ENCODE data around the gene C10orf71. TPM values are rescaled to one million over a fixed set of nuclear protein-coding genes. Genes with fewer than 3 reads are reported as not detected.

The C10orf71 gene
- total RNA-seq, 1 experiment from 2014 or later = not detected

- Histone ChIP-seq H3K36me3 (ENCODE audit: insufficient read depth, low read length) (no peaks in the 10 kb centered on the region), H3K9ac (ENCODE audit: low read length) (no peak overlapping the region), H3K27me3 (ENCODE audit: low read length) (no peaks in the 10 kb centered on the region), H3K4me3 (ENCODE audit: low read length) (no peak overlapping the region), H2AFZ (ENCODE audit: low read length) (no peak overlapping the region), H4K20me1 (ENCODE audit: insufficient read depth, low read depth, low read length) (no peaks in the 10 kb centered on the region), H3K9me3 (ENCODE audit: low read length) (no peaks in the 10 kb centered on the region), H3K79me2 (ENCODE audit: low read length) (no peaks in the 10 kb centered on the region), H3K4me1 (ENCODE audit: low read length) (no peaks in the 10 kb centered on the region), H3K27ac (ENCODE audit: low read length) (no peak overlapping the region), H3K4me2 (ENCODE audit: low read depth, low read length, poor library complexity, severe bottlenecking) (no peak overlapping the region), H3K9me2 (replicated peaks; ENCODE audit: insufficient read depth, low read length) (no peaks in the 10 kb centered on the region)
- DNase-seq = no peak
These were observed 49.6 kb downstream of the C10orf71 start for GRCh38 chr10:49348593-49348992.

GRCh38 chr10:49349390-49349789 lies 50.4 kb downstream of the C10orf71 start:
- no peaks in the 10 kb centered on the region for H3K9me3 ChIP-seq (ENCODE audit: low read length)
- no peaks in the 10 kb centered on the region for H3K36me3 ChIP-seq (ENCODE audit: insufficient read depth, low read length)
- H3K9me2 ChIP-seq (replicated peaks; ENCODE audit: insufficient read depth, low read length) = no peaks in the 10 kb centered on the region
- H3K4me3 ChIP-seq (ENCODE audit: low read length) = no peak overlapping the region
- no peaks in the 10 kb centered on the region for H3K4me1 ChIP-seq (ENCODE audit: low read length)
- no peaks in the 10 kb centered on the region for H3K79me2 ChIP-seq (ENCODE audit: low read length)
- H3K27me3 ChIP-seq (ENCODE audit: low read length) = no peaks in the 10 kb centered on the region
- H4K20me1 ChIP-seq (ENCODE audit: insufficient read depth, low read depth, low read length) = no peaks in the 10 kb centered on the region
- H2AFZ ChIP-seq (ENCODE audit: low read length) = no peak overlapping the region
- no peak overlapping the region for H3K27ac ChIP-seq (ENCODE audit: low read length)
- H3K4me2 ChIP-seq (ENCODE audit: low read depth, low read length, poor library complexity, severe bottlenecking) = no peak overlapping the region
- DNase-seq = no peak
- no peak overlapping the region for H3K9ac ChIP-seq (ENCODE audit: low read length)

GRCh38 chr10:49350138-49350537 lies 51.2 kb downstream of the C10orf71 start:
- Histone ChIP-seq H3K27me3 (ENCODE audit: low read length) (no peaks in the 10 kb centered on the region), H3K9me3 (ENCODE audit: low read length) (no peaks in the 10 kb centered on the region), H3K4me3 (ENCODE audit: low read length) (no peak overlapping the region), H3K9ac (ENCODE audit: low read length) (no peak overlapping the region), H4K20me1 (ENCODE audit: insufficient read depth, low read depth, low read length) (no peaks in the 10 kb centered on the region), H3K9me2 (replicated peaks; ENCODE audit: insufficient read depth, low read length) (no peaks in the 10 kb centered on the region), H3K4me2 (ENCODE audit: low read depth, low read length, poor library complexity, severe bottlenecking) (no peak overlapping the region), H3K4me1 (ENCODE audit: low read length) (no peaks in the 10 kb centered on the region), H3K36me3 (ENCODE audit: insufficient read depth, low read length) (no peaks in the 10 kb centered on the region), H2AFZ (ENCODE audit: low read length) (no peak overlapping the region), H3K79me2 (ENCODE audit: low read length) (no peaks in the 10 kb centered on the region), H3K27ac (ENCODE audit: low read length) (no peak overlapping the region)
- no peak for DNase-seq

- no peak for DNase-seq
- Histone ChIP-seq H3K4me3 (ENCODE audit: low read length) (no peak overlapping the region), H3K36me3 (ENCODE audit: insufficient read depth, low read length) (no peaks in the 10 kb centered on the region), H4K20me1 (ENCODE audit: insufficient read depth, low read depth, low read length) (no peaks in the 10 kb centered on the region), H3K9ac (ENCODE audit: low read length) (no peak overlapping the region), H2AFZ (ENCODE audit: low read length) (no peak overlapping the region), H3K4me2 (ENCODE audit: low read depth, low read length, poor library complexity, severe bottlenecking) (no peak overlapping the region), H3K27me3 (ENCODE audit: low read length) (no peaks in the 10 kb centered on the region), H3K9me3 (ENCODE audit: low read length) (no peaks in the 10 kb centered on the region), H3K9me2 (replicated peaks; ENCODE audit: insufficient read depth, low read length) (no peaks in the 10 kb centered on the region), H3K27ac (ENCODE audit: low read length) (no peak overlapping the region), H3K4me1 (ENCODE audit: low read length) (no peaks in the 10 kb centered on the region), H3K79me2 (ENCODE audit: low read length) (no peaks in the 10 kb centered on the region)
These were observed 52.0 kb downstream of the C10orf71 start for GRCh38 chr10:49350846-49351532.

- Histone ChIP-seq H2AFZ (ENCODE audit: low read length) (no peak overlapping the region), H3K4me2 (ENCODE audit: low read depth, low read length, poor library complexity, severe bottlenecking) (no peak overlapping the region), H3K4me1 (ENCODE audit: low read length) (no peaks in the 10 kb centered on the region), H3K36me3 (ENCODE audit: insufficient read depth, low read length) (no peaks in the 10 kb centered on the region), H3K27me3 (ENCODE audit: low read length) (no peaks in the 10 kb centered on the region), H3K9me3 (ENCODE audit: low read length) (no peaks in the 10 kb centered on the region), H3K79me2 (ENCODE audit: low read length) (no peaks in the 10 kb centered on the region), H3K9me2 (replicated peaks; ENCODE audit: insufficient read depth, low read length) (no peaks in the 10 kb centered on the region), H3K4me3 (ENCODE audit: low read length) (no peak overlapping the region), H4K20me1 (ENCODE audit: insufficient read depth, low read depth, low read length) (no peaks in the 10 kb centered on the region), H3K27ac (ENCODE audit: low read length) (no peak overlapping the region), H3K9ac (ENCODE audit: low read length) (no peak overlapping the region)
- no peak for DNase-seq
These were observed 52.7 kb downstream of the C10orf71 start for GRCh38 chr10:49351669-49352068.

- no peak for DNase-seq
- no peak overlapping the region for H3K27ac ChIP-seq (ENCODE audit: low read length)
- H3K4me3 ChIP-seq (ENCODE audit: low read length) = no peak overlapping the region
- H3K79me2 ChIP-seq (ENCODE audit: low read length) = no peaks in the 10 kb centered on the region
- H4K20me1 ChIP-seq (ENCODE audit: insufficient read depth, low read depth, low read length) = no peaks in the 10 kb centered on the region
- H2AFZ ChIP-seq (ENCODE audit: low read length) = no peak overlapping the region
- H3K27me3 ChIP-seq (ENCODE audit: low read length) = no peaks in the 10 kb centered on the region
- no peaks in the 10 kb centered on the region for H3K9me2 ChIP-seq (replicated peaks; ENCODE audit: insufficient read depth, low read length)
- H3K4me1 ChIP-seq (ENCODE audit: low read length) = no peaks in the 10 kb centered on the region
- no peak overlapping the region for H3K9ac ChIP-seq (ENCODE audit: low read length)
- no peaks in the 10 kb centered on the region for H3K36me3 ChIP-seq (ENCODE audit: insufficient read depth, low read length)
- H3K9me3 ChIP-seq (ENCODE audit: low read length) = no peaks in the 10 kb centered on the region
- no peak overlapping the region for H3K4me2 ChIP-seq (ENCODE audit: low read depth, low read length, poor library complexity, severe bottlenecking)
These were observed 53.4 kb downstream of the C10orf71 start for GRCh38 chr10:49352323-49352722.

GRCh38 chr10:49353026-49353894 lies 54.3 kb downstream of the C10orf71 start:
- Histone ChIP-seq H3K4me2 (ENCODE audit: low read depth, low read length, poor library complexity, severe bottlenecking) (no peak overlapping the region), H3K9ac (ENCODE audit: low read length) (no peak overlapping the region), H3K36me3 (ENCODE audit: insufficient read depth, low read length) (no peaks in the 10 kb centered on the region), H3K79me2 (ENCODE audit: low read length) (no peaks in the 10 kb centered on the region), H2AFZ (ENCODE audit: low read length) (no peak overlapping the region), H3K4me1 (ENCODE audit: low read length) (no peaks in the 10 kb centered on the region), H3K27ac (ENCODE audit: low read length) (no peak overlapping the region), H3K9me2 (replicated peaks; ENCODE audit: insufficient read depth, low read length) (no peaks in the 10 kb centered on the region), H4K20me1 (ENCODE audit: insufficient read depth, low read depth, low read length) (no peaks in the 10 kb centered on the region), H3K9me3 (ENCODE audit: low read length) (no peaks in the 10 kb centered on the region), H3K4me3 (ENCODE audit: low read length) (no peak overlapping the region), H3K27me3 (ENCODE audit: low read length) (no peaks in the 10 kb centered on the region)
- no peak for DNase-seq

- Histone ChIP-seq H3K9ac (ENCODE audit: low read length) (no peak overlapping the region), H3K4me3 (ENCODE audit: low read length) (no peak overlapping the region), H3K27me3 (ENCODE audit: low read length) (no peaks in the 10 kb centered on the region), H3K36me3 (ENCODE audit: insufficient read depth, low read length) (no peaks in the 10 kb centered on the region), H2AFZ (ENCODE audit: low read length) (no peak overlapping the region), H3K79me2 (ENCODE audit: low read length) (no peaks in the 10 kb centered on the region), H4K20me1 (ENCODE audit: insufficient read depth, low read depth, low read length) (no peaks in the 10 kb centered on the region), H3K4me1 (ENCODE audit: low read length) (no peaks in the 10 kb centered on the region), H3K9me2 (replicated peaks; ENCODE audit: insufficient read depth, low read length) (no peaks in the 10 kb centered on the region), H3K27ac (ENCODE audit: low read length) (no peak overlapping the region), H3K4me2 (ENCODE audit: low read depth, low read length, poor library complexity, severe bottlenecking) (no peak overlapping the region), H3K9me3 (ENCODE audit: low read length) (no peaks in the 10 kb centered on the region)
- no peak for DNase-seq
These were observed 55.1 kb downstream of the C10orf71 start for GRCh38 chr10:49353895-49354566.
